Retina (tissue), 1 donor: ENCODE data around the gene TEKT5.
"Not testable (repeated sequence)": the region's sequence is repeated elsewhere in the genome, so short reads cannot be mapped to it uniquely, and the experiment has no call there.

Experiments
- DNase-seq: peaks from one replicate; pipeline ENCODE4 v3.0.0-alpha.2; 2016

TEKT5 gene

GRCh38 chr16:10684511-10685151 lies 10.1 kb downstream of the TEKT5 start:
- no peak for DNase-seq

- no peak for DNase-seq
Observed at GRCh38 chr16:10683170-10683569, 11.6 kb downstream of the TEKT5 start.

GRCh38 chr16:10682604-10683003 lies 12.1 kb downstream of the TEKT5 start:
- DNase-seq, result no peak

GRCh38 chr16:10681310-10682308 lies 13.1 kb downstream of the TEKT5 start:
- no peak for DNase-seq

GRCh38 chr16:10679921-10680320 lies 14.8 kb downstream of the TEKT5 start:
- no peak for DNase-seq

GRCh38 chr16:10679441-10679840 lies 15.3 kb downstream of the TEKT5 start:
- DNase-seq, result not testable (repeated sequence)

- DNase-seq, result peak; percentile 32
Observed at GRCh38 chr16:10678655-10679054, 16.1 kb downstream of the TEKT5 start.

- no peak for DNase-seq
Observed at GRCh38 chr16:10676284-10676683, 18.4 kb downstream of the TEKT5 start.

GRCh38 chr16:10675861-10676260 lies 18.9 kb downstream of the TEKT5 start:
- DNase-seq, result no peak

GRCh38 chr16:10675216-10675615 lies 19.5 kb downstream of the TEKT5 start:
- no peak for DNase-seq

GRCh38 chr16:10671729-10672128 lies 23.0 kb downstream of the TEKT5 start:
- DNase-seq, result no peak

- DNase-seq, result no peak
Observed at GRCh38 chr16:10669791-10670190, 24.9 kb downstream of the TEKT5 start.

GRCh38 chr16:10668322-10669045 lies 26.2 kb downstream of the TEKT5 start:
- DNase-seq, result no peak

GRCh38 chr16:10667239-10667638 lies 27.5 kb downstream of the TEKT5 start:
- no peak for DNase-seq

GRCh38 chr16:10666291-10666690 lies 28.4 kb downstream of the TEKT5 start:
- no peak for DNase-seq

- no peak for DNase-seq
Observed at GRCh38 chr16:10665166-10665565, 29.6 kb downstream of the TEKT5 start.

GRCh38 chr16:10664720-10665126 lies 30.0 kb downstream of the TEKT5 start:
- DNase-seq, result no peak

- no peak for DNase-seq
Observed at GRCh38 chr16:10663744-10664143, 31.0 kb downstream of the TEKT5 start.

- DNase-seq, result no peak
Observed at GRCh38 chr16:10663146-10663545, 31.6 kb downstream of the TEKT5 start.

- DNase-seq, result no peak
Observed at GRCh38 chr16:10662212-10662611, 32.5 kb downstream of the TEKT5 start.

- no peak for DNase-seq
Observed at GRCh38 chr16:10661737-10662136, 33.0 kb downstream of the TEKT5 start.

- no peak for DNase-seq
Observed at GRCh38 chr16:10660950-10661635, 33.6 kb downstream of the TEKT5 start.

- DNase-seq, result no peak
Observed at GRCh38 chr16:10658943-10659342, 35.8 kb downstream of the TEKT5 start.
